K562 (cell line): ENCODE data around the gene ABCD4. TPM values are rescaled to one million over a fixed set of nuclear protein-coding genes. Genes with fewer than 3 reads are reported as not detected.

Source experiments
- ATAC-seq: fragments of 200-7000 bp; cut with Tn5 transposase; 3 replicates; pipeline ENCODE4 v1.9.1; 2020; ENCODE audit warnings: moderate library complexity
- BruUV-seq: library from RNA; stranded (reverse); fragments of 400-500 nt; replicated peaks from 2 replicates; lab custom pipeline; 2021; lab: Mats Ljungman, UMichigan
- CTCF ChIA-PET: fragments of 300-600 bp; formaldehyde crosslinking; extraction: SDS; loops from one replicate; lab custom pipeline; 2021; ENCODE audit warnings: low intra/inter-chr PET ratio; lab: Yijun Ruan, JAX
- POLR2A ChIA-PET: fragments of 300-600, 350-650 bp; sonication (Branson Sonifier 250); formaldehyde crosslinking; extraction: SDS; loops from one replicate; lab custom pipeline; 2021; ENCODE audit warnings: antibody characterized with exemption, inconsistent platforms; lab: Yijun Ruan, JAX
- DNase-seq, 4 experiments: peaks; one replicate each; pipeline versions ENCODE4 v3.0.0 to v3.0.0-alpha.2; 2011 to 2018; ENCODE audit warnings: low spot score in 3 of 4, mixed read lengths in 3 of 4; ENCODE audit errors: extremely low read depth in 1 of 4
- FAIRE-seq: peaks from 2 replicates; lab custom pipeline; 2011; peaks lifted over from hg19 to GRCh38; lab: Jason Lieb, UNC
- H2AFZ ChIP-seq: 2 replicates; pipeline ENCODE4 v1.6.0; 2011; ENCODE audit warnings: low read depth, low read length, control low read depth, inconsistent platforms
- H3K27ac ChIP-seq: fragments of 200-600 bp; 3 replicates; pipeline ENCODE4 v1.8.0; 2011; ENCODE audit warnings: low read depth, mild to moderate bottlenecking, control low read depth, inconsistent platforms, low read length, moderate library complexity, mixed read lengths; ENCODE audit errors: extremely low read depth
- H3K27me3 ChIP-seq, 2 experiments: fragments of 300-600 bp in 1 of 2; 2 replicates in 1 of 2; 3 replicates in 1 of 2; pipeline versions ENCODE4 v1.6.0 to v1.8.0; 2011; ENCODE audit warnings: inconsistent platforms in 2 of 2, low read length in 2 of 2, mild to moderate bottlenecking in 1 of 2, mixed read lengths in 1 of 2, moderate library complexity in 1 of 2; ENCODE audit not compliant: control insufficient read depth in 2 of 2, insufficient read depth in 2 of 2
- H3K36me3 ChIP-seq: fragments of 300-600 bp; 3 replicates; pipeline ENCODE4 v1.8.0; 2011; ENCODE audit warnings: mild to moderate bottlenecking, low read length, inconsistent platforms; ENCODE audit not compliant: control insufficient read depth, insufficient read depth
- H3K4me1 ChIP-seq, 2 experiments: fragments of 200-600 bp in 1 of 2; replicated peaks in 1 of 2; 2 replicates in 1 of 2; 3 replicates in 1 of 2; pipeline versions ENCODE4 v1.5.1 to v1.8.0; 2011; ENCODE audit warnings: inconsistent platforms in 2 of 2, low read length in 2 of 2, mild to moderate bottlenecking in 1 of 2, mixed read lengths in 1 of 2, moderate library complexity in 1 of 2; ENCODE audit not compliant: control insufficient read depth in 2 of 2, insufficient read depth in 2 of 2
- H3K4me2 ChIP-seq: 2 replicates; pipeline ENCODE4 v1.6.1; 2011; ENCODE audit warnings: low read length, control low read depth, inconsistent platforms, mixed read lengths; ENCODE audit not compliant: insufficient read depth
- H3K4me3 ChIP-seq: fragments of 200-600 bp; sonication (generic), shearing (Covaris generic); 2 replicates; pipeline ENCODE4 v1.5.1; 2016; ENCODE audit warnings: control low read depth, inconsistent platforms
- H3K79me2 ChIP-seq: fragments of 200-600 bp; 3 replicates; pipeline ENCODE4 v1.8.0; 2011; ENCODE audit warnings: low read length, inconsistent platforms; ENCODE audit not compliant: control insufficient read depth, insufficient read depth
- H3K9ac ChIP-seq, 2 experiments: 2 replicates each; pipeline versions ENCODE4 v1.6.0 to v1.6.1; 2011; ENCODE audit warnings: low read depth in 2 of 2, low read length in 2 of 2, control low read depth in 1 of 2, inconsistent platforms in 1 of 2, mild to moderate bottlenecking in 1 of 2, mixed read lengths in 1 of 2; ENCODE audit not compliant: insufficient read depth in 1 of 2
- H3K9me1 ChIP-seq: one replicate; pipeline ENCODE4 v1.6.0; 2011; ENCODE audit warnings: inconsistent platforms, mild to moderate bottlenecking, low read length, moderate library complexity; ENCODE audit not compliant: control insufficient read depth, insufficient read depth
- H3K9me3 ChIP-seq: replicated peaks from 2 replicates; pipeline ENCODE4 v1.5.1; 2011; ENCODE audit warnings: low read depth, low read length, inconsistent platforms; ENCODE audit not compliant: control insufficient read depth, insufficient read depth
- H4K20me1 ChIP-seq: replicated peaks from 2 replicates; pipeline ENCODE4 v1.6.1; 2011; ENCODE audit warnings: low read length, inconsistent platforms, mixed read lengths; ENCODE audit not compliant: control insufficient read depth, insufficient read depth
- IRF2 ChIP-seq: sonication (generic); formaldehyde crosslinking; IDR thresholded peaks from 2 replicates; pipeline ENCODE4 v1.8.1; 2022; ENCODE audit warnings: mild to moderate bottlenecking, missing genetic modification reagents
- MAFK ChIP-seq: IDR thresholded peaks from 2 replicates; pipeline ENCODE4 v1.6.1; 2011; ENCODE audit warnings: low read length, improper control_type of control experiment
- NFYB ChIP-seq: IDR thresholded peaks from 2 replicates; pipeline ENCODE4 v1.6.1; 2011; ENCODE audit warnings: mild to moderate bottlenecking, moderate library complexity; ENCODE audit not compliant: insufficient read length; ENCODE audit errors: extremely low read depth
- POU5F1 ChIP-seq: fragments of 150-350 bp; IDR thresholded peaks from 2 replicates; pipeline ENCODE4 v1.6.1; 2014; ENCODE audit warnings: borderline replicate concordance, low read length, low read depth, mild to moderate bottlenecking; ENCODE audit not compliant: partially characterized antibody
- XRCC4 ChIP-seq: IDR thresholded peaks from one replicate; pipeline ENCODE4 v1.6.1; 2011; ENCODE audit not compliant: insufficient read depth, insufficient read length; ENCODE audit errors: extremely low read depth
- ZNF764 ChIP-seq: fragments of 250-450 bp; sonication (Bioruptor Pico); IDR thresholded peaks from 2 replicates; pipeline ENCODE4 v1.4.0; 2020; ENCODE audit warnings: low read depth, mild to moderate bottlenecking, moderate library complexity
- ZNF77 ChIP-seq: fragments of 250-450 bp; sonication (Bioruptor Pico); IDR thresholded peaks from 2 replicates; pipeline ENCODE4 v1.5.0; 2020
- ZNF780A ChIP-seq: fragments of 250-450 bp; sonication (Bioruptor Pico); IDR thresholded peaks from 2 replicates; pipeline ENCODE4 v1.5.0; 2021; ENCODE audit warnings: mild to moderate bottlenecking
- WGBS: fragments of 100-300 bp; shearing (Covaris generic); methylation state at CpG from one replicate; pipeline ENCODE4 v1.1.6; 2016; ENCODE audit warnings: low coverage, mixed read lengths; ENCODE audit not compliant: insufficient coverage; ENCODE audit errors: missing lambda C conversion rate; 5-methylcytosine and 5-hydroxymethylcytosine counted together
- in situ Hi-C: fragments of 300-500 bp; cut with MboI; formaldehyde crosslinking; loops from 4 replicates; pipeline ENCODE4 v1.15.0; 2018; ENCODE audit warnings: inconsistent platforms, mixed read lengths
- intact Hi-C: fragments of 100-400 bp; cut with micrococcal nuclease; formaldehyde crosslinking; loops from 2 replicates; pipeline ENCODE4 v1.14.2; 2022
- polyA plus RNA-seq, 8 experiments: library from polyadenylated mRNA; depleted of rRNA in 4 of 8; stranded (reverse) in 5 of 8; unstranded in 3 of 8; fragments of >200 nt; fragmentation: Nextera tagmentation in 2 of 8; fragmentation: Illumina TruSeq in 1 of 8; extraction: Ambion mirVana in 2 of 8; extraction: Trizol in 1 of 8; gene quantifications; 2 replicates each; pipeline versions ENCODE4 v1.2.1 to v1.2.3, GENCODE V29; 2011 to 2014; ENCODE audit warnings: inconsistent platforms in 1 of 8, missing spikeins in 1 of 8
- total RNA-seq, 7 experiments: library from RNA; depleted of rRNA in 6 of 7; stranded (reverse); fragments of >200 nt in 6 of 7; fragmentation: Illumina TruSeq in 2 of 7; extraction: Trizol in 2 of 7; gene quantifications; 2 replicates each; pipeline versions ENCODE4 v1.2.1 to v1.2.3, GENCODE V29; 2011 to 2021; ENCODE audit warnings: low replicate concordance in 1 of 7

The ABCD4 gene
- total and polyA plus RNA-seq, 9 of the 15 experiments (the other 6 are each of a cell fraction or from before 2014, with no cell fraction given): 3.5 to 17.2 (median 12.4) TPM

GRCh38 chr14:74350928-74351323 is 48.2 kb upstream of the ABCD4 start:
- Histone ChIP-seq H3K79me2 (no peaks in the 10 kb centered on the region), H3K9me1 (no peaks in the 10 kb centered on the region), H3K9me3 (no peaks in the 10 kb centered on the region), H3K27me3 (no peaks in the 10 kb centered on the region; a peak in 1 of 5 replicates), H3K9ac (no peak overlapping the region), H3K36me3 (no peaks in the 10 kb centered on the region), H3K4me2 (no peak overlapping the region; the same call in 1 of the 2 replicates), H3K4me1 (peaks cover 2 to 6% of the 10 kb centered on the region in 2 experiments; a peak in 4 of 5 replicates), H4K20me1 (no peaks in the 10 kb centered on the region), H2AFZ (no peak overlapping the region), H3K4me3 (no peak overlapping the region), H3K27ac (no peak overlapping the region)
- 0% methylated on average over 1 of the region's 1 CpG for WGBS
- intact Hi-C loops (no loop called here), in situ Hi-C loops (no loop called here)
- BruUV-seq: no TSS peak
- no peak for DNase-seq
- FAIRE-seq: no peak
- no peak for TF ChIP-seq MAFK
- no peak for TF ChIP-seq POU5F1
- no peak for TF ChIP-seq ZNF780A (CRISPR knock-in tag)
- no peak for TF ChIP-seq IRF2
- TF ChIP-seq NFYB: no peak
- no peak for TF ChIP-seq ZNF764
- no peak for TF ChIP-seq XRCC4
- no peak for TF ChIP-seq ZNF77 (CRISPR knock-in tag)
- POLR2A ChIA-PET: interaction anchor here (0.6 kb wide), 3 partner anchors 51 to 855 kb away, joined by 3 to 5 read pairs (median 4); no protein-coding TSS in a partner anchor
- ATAC-seq: no peak
- CTCF ChIA-PET: no interaction called here
